Astrocyte (in vitro differentiated cells and primary cell): ENCODE results near the gene GNB2. TPM values are rescaled to one million over a fixed set of nuclear protein-coding genes. Genes with fewer than 3 reads are reported as not detected.

ENCODE experiments used
- DNase-seq: peaks from one replicate; pipeline ENCODE4 v3.0.0-alpha.2; 2010; ENCODE audit warnings: low read depth
- FAIRE-seq: peaks from 2 replicates; lab custom pipeline; 2011; peaks lifted over from hg19 to GRCh38; lab: Jason Lieb, UNC
- H2AFZ ChIP-seq: 2 replicates; pipeline ENCODE4 v1.6.0; 2012; ENCODE audit warnings: low read depth, low read length, inconsistent platforms
- H3K27ac ChIP-seq: 2 replicates; pipeline ENCODE4 v1.5.1; 2011; ENCODE audit warnings: low read depth, low read length, inconsistent platforms
- H3K27me3 ChIP-seq: 2 replicates; pipeline ENCODE4 v1.6.0; 2011; ENCODE audit warnings: low read length, inconsistent platforms; ENCODE audit not compliant: insufficient read depth
- H3K36me3 ChIP-seq: 2 replicates; pipeline ENCODE4 v1.5.1; 2011; ENCODE audit warnings: low read length, inconsistent platforms; ENCODE audit not compliant: insufficient read depth
- H3K4me1 ChIP-seq: 2 replicates; pipeline ENCODE4 v1.5.1; 2011; ENCODE audit warnings: low read length, inconsistent platforms; ENCODE audit not compliant: insufficient read depth
- H3K4me2 ChIP-seq: 2 replicates; pipeline ENCODE4 v1.6.0; 2012; ENCODE audit warnings: low read length, inconsistent platforms
- H3K4me3 ChIP-seq: 2 replicates; pipeline ENCODE4 v1.5.1; 2011; ENCODE audit warnings: low read depth, mild to moderate bottlenecking, low read length, inconsistent platforms; ENCODE audit not compliant: insufficient read depth
- H3K79me2 ChIP-seq: 2 replicates; pipeline ENCODE4 v1.6.0; 2012; ENCODE audit warnings: mild to moderate bottlenecking, low read length, inconsistent platforms; ENCODE audit not compliant: insufficient read depth
- H3K9ac ChIP-seq: 2 replicates; pipeline ENCODE4 v1.6.0; 2012; ENCODE audit warnings: mild to moderate bottlenecking, low read length, inconsistent platforms
- H3K9me3 ChIP-seq: 2 replicates; pipeline ENCODE4 v1.5.1; 2012; ENCODE audit warnings: low read depth, mild to moderate bottlenecking, low read length, inconsistent platforms; ENCODE audit not compliant: insufficient read depth
- H4K20me1 ChIP-seq: 2 replicates; pipeline ENCODE4 v1.6.0; 2012; ENCODE audit warnings: low read length, inconsistent platforms; ENCODE audit not compliant: insufficient read depth
- H3K27ac Mint-ChIP-seq: one replicate; pipeline ENCODE4 v1.8.0; 2021; ENCODE audit warnings: mild to moderate bottlenecking, mixed read lengths; ENCODE audit not compliant: unreplicated experiment
- H3K27me3 Mint-ChIP-seq: one replicate; pipeline ENCODE4 v1.8.0; 2021; ENCODE audit warnings: low read depth, mixed read lengths; ENCODE audit not compliant: unreplicated experiment
- H3K36me3 Mint-ChIP-seq: one replicate; pipeline ENCODE4 v1.8.0; 2021; ENCODE audit warnings: low read depth, mixed read lengths; ENCODE audit not compliant: unreplicated experiment
- H3K4me1 Mint-ChIP-seq: one replicate; pipeline ENCODE4 v1.8.0; 2021; ENCODE audit warnings: low read depth, mixed read lengths; ENCODE audit not compliant: unreplicated experiment
- H3K4me3 Mint-ChIP-seq: one replicate; pipeline ENCODE4 v1.8.0; 2021; ENCODE audit warnings: mild to moderate bottlenecking, moderate library complexity, mixed read lengths; ENCODE audit not compliant: unreplicated experiment
- H3K9me3 Mint-ChIP-seq: one replicate; pipeline ENCODE4 v1.8.0; 2021; ENCODE audit warnings: mild to moderate bottlenecking, mixed read lengths; ENCODE audit not compliant: unreplicated experiment
- CTCF ChIP-seq: IDR thresholded peaks from 2 replicates; pipeline ENCODE4 v1.5.1; 2011; ENCODE audit warnings: low read depth, mild to moderate bottlenecking, inconsistent platforms, low read length, moderate library complexity; ENCODE audit not compliant: insufficient read depth
- EZH2 ChIP-seq: IDR thresholded peaks from 2 replicates; pipeline ENCODE4 v1.6.1; 2012; ENCODE audit warnings: mild to moderate bottlenecking, low read length, inconsistent platforms; ENCODE audit not compliant: insufficient read depth
- total RNA-seq: library from RNA; stranded (reverse); gene quantifications from 2 replicates; pipeline ENCODE4 v1.2.1, GENCODE V29; 2021

The GNB2 gene
- total RNA-seq, 1 donor from 2014 or later, result 274 TPM

- Mint-ChIP-seq H3K27me3 (peaks cover 20% of the 10 kb centered on the region), H3K9me3 (peaks cover 4% of the 10 kb centered on the region), H3K4me3 (no peak overlapping the region), H3K36me3 (peaks cover 2% of the 10 kb centered on the region), H3K4me1 (no peaks in the 10 kb centered on the region), H3K27ac (no peak overlapping the region)
- no peak overlapping the region for H3K27ac ChIP-seq
- H3K36me3 ChIP-seq, result no peaks in the 10 kb centered on the region
- FAIRE-seq (no peak), DNase-seq (no peak)
- no peaks in the 10 kb centered on the region for H3K9me3 ChIP-seq
- no peak overlapping the region for H2AFZ ChIP-seq
- H3K4me1 ChIP-seq, result no peaks in the 10 kb centered on the region
- no peak for TF ChIP-seq EZH2
- TF ChIP-seq CTCF, result no peak
- no peak overlapping the region for H3K4me3 ChIP-seq
- H3K79me2 ChIP-seq, result no peaks in the 10 kb centered on the region
- no peaks in the 10 kb centered on the region for H4K20me1 ChIP-seq
- no peak overlapping the region for H3K9ac ChIP-seq
- H3K4me2 ChIP-seq, result no peak overlapping the region
- no peaks in the 10 kb centered on the region for H3K27me3 ChIP-seq
Measured at GRCh38 chr7:100665168-100665726, 8.3 kb upstream of the GNB2 start.

GRCh38 chr7:100667331-100668068, 6.0 kb upstream of the GNB2 start:
- H3K36me3 Mint-ChIP-seq, result peaks cover 2% of the 10 kb centered on the region

More at GRCh38 chr7:100667331-100668068, 6.0 kb upstream of the GNB2 start:
- Histone ChIP-seq H3K4me2 (no peak overlapping the region), H3K79me2 (no peaks in the 10 kb centered on the region), H3K9ac (no peak overlapping the region), H2AFZ (no peak overlapping the region), H4K20me1 (no peaks in the 10 kb centered on the region), H3K27ac (no peak overlapping the region), H3K27me3 (no peaks in the 10 kb centered on the region), H3K4me1 (no peaks in the 10 kb centered on the region), H3K9me3 (no peaks in the 10 kb centered on the region), H3K36me3 (no peaks in the 10 kb centered on the region), H3K4me3 (no peak overlapping the region)
- DNase-seq, result no peak
- Mint-ChIP-seq H3K27me3 (peaks cover 23% of the 10 kb centered on the region), H3K27ac (no peak overlapping the region), H3K4me1 (no peaks in the 10 kb centered on the region), H3K9me3 (peaks cover 3% of the 10 kb centered on the region), H3K4me3 (no peak overlapping the region)
- TF ChIP-seq EZH2 (no peak), CTCF (no peak)
- no peak for FAIRE-seq
